ENCODE measurements around the gene TTBK1.

The TTBK1 gene

DNA sequence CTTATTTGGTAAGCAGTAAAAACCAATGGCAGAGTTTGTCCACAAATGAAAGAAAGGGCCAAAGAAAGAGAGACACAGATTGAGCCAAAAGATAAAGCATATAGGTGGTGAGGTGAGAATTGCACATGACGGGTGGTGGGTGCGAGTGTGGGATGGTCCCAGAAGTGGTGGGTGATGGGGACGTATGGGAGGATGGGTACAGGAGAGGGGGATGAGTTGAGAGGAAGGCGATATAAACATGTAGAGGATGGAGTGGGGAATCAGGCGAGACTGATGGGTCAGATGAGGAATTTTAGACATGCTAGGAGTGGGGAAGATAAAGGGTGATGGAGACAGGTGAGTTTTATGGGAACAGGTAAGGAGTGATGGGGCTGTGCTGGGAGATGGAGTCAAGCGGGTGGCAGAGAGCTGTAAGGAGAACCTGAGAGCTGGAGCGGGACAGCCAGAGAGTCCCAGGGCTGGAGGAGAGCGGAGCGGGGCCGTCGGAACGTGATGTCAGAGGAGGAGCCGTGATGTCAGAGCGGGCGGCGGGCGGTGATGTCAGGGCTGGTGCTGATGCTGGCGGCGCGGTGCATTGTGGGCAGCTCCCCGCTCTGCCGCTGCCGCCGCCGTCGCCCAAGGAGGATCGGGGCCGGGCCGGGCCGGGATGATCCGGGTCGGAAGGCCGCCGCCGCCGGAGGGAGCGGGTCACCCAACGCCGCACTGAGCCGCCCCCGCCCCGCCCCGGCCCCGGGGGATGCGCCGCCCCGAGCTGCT is at the start of gene TTBK1:
TSS of gene TTBK1 (plus strand) at position 574 of the 756 bp plus-strand sequence. CDS start 3,180 bp downstream, outside the sequence.
- no peak for DNase-seq (ENCODE audit: low read depth)
- H3K4me3 ChIP-seq (ENCODE audit: low read depth, low read length): no peak within 1 kb of the TSS

GRCh38 chr6:43193929-43194328 is 49.4 kb upstream of the TTBK1 start:
- no peak overlapping the region for H3K4me3 ChIP-seq (ENCODE audit: low read depth, low read length)
- no peak for DNase-seq (ENCODE audit: low read depth)
- no peak for TF ChIP-seq POLR2A (IDR thresholded peaks at IDR 0.05; ENCODE audit: extremely low read depth, insufficient read length)
- TF ChIP-seq MAX (IDR thresholded peaks at IDR 0.05; ENCODE audit: low read depth, low read length): no peak
- TF ChIP-seq CTCF (IDR thresholded peaks at IDR 0.05; ENCODE audit: low read depth, low read length): no peak
- TF ChIP-seq MYC (IDR thresholded peaks at IDR 0.05; ENCODE audit: low read depth, low read length): no peak

More for the DNA sequence above, at the start of gene TTBK1:
- TF ChIP-seq MAX (IDR thresholded peaks at IDR 0.05; ENCODE audit: low read depth, low read length) (no peak), POLR2A (IDR thresholded peaks at IDR 0.05; ENCODE audit: extremely low read depth, insufficient read length) (no peak), MYC (IDR thresholded peaks at IDR 0.05; ENCODE audit: low read depth, low read length) (no peak), CTCF (IDR thresholded peaks at IDR 0.05; ENCODE audit: low read depth, low read length) (no peak)

DNA sequence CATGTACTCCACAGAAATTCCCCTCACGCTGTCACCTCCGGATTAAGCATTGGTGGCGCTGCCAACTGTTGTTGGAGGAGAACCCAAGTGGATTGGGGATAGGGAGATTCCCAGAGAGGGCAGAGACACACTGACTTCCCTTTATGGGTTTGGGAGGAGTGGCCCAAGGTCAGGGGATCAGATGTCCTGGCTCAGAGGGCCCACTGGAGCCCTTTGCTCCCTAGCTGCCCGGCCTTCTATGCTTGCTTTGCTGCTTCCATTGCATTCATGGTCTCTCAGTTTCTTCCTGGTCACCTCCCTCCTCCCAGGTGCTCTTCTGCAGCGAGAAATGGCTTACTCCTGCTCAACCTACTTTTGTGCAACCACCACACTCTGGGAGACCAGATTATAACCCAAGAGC is 46.9 kb upstream of the TTBK1 start:
- H3K4me3 ChIP-seq (ENCODE audit: low read depth, low read length): no peak overlapping the region
- no peak for DNase-seq (ENCODE audit: low read depth)
- TF ChIP-seq CTCF (IDR thresholded peaks at IDR 0.05; ENCODE audit: low read depth, low read length) (no peak), POLR2A (IDR thresholded peaks at IDR 0.05; ENCODE audit: extremely low read depth, insufficient read length) (no peak), MAX (IDR thresholded peaks at IDR 0.05; ENCODE audit: low read depth, low read length) (no peak), MYC (IDR thresholded peaks at IDR 0.05; ENCODE audit: low read depth, low read length) (no peak)

GRCh38 chr6:43199912-43200311 is 43.4 kb upstream of the TTBK1 start:
- no peak for TF ChIP-seq POLR2A (IDR thresholded peaks at IDR 0.05; ENCODE audit: extremely low read depth, insufficient read length)
- no peak for TF ChIP-seq MYC (IDR thresholded peaks at IDR 0.05; ENCODE audit: low read depth, low read length)
- no peak for TF ChIP-seq CTCF (IDR thresholded peaks at IDR 0.05; ENCODE audit: low read depth, low read length)
- no peak for TF ChIP-seq MAX (IDR thresholded peaks at IDR 0.05; ENCODE audit: low read depth, low read length)
- DNase-seq (ENCODE audit: low read depth): no peak

DNA sequence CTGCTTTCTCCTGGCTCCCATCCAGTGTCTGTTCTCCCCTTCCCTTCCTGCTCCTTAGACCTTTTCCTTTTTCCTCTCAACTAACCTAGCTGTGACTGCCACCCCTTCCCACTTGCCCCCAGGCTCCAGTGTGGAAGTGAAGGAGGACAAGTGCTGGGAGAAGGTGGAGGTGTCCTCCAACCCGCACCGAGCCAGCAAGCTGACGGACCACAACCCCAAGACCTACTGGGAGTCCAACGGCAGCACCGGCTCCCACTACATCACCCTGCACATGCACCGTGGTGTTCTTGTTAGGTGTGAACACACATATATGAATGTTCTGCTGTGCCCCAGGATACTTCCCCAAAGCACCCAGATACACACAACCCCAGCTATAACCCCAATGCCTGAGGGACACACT is 42.7 kb upstream of the TTBK1 start:
- H3K4me3 ChIP-seq (ENCODE audit: low read depth, low read length): no peak overlapping the region
- DNase-seq (ENCODE audit: low read depth): no peak
- no peak for TF ChIP-seq MAX (IDR thresholded peaks at IDR 0.05; ENCODE audit: low read depth, low read length)
- TF ChIP-seq CTCF (IDR thresholded peaks at IDR 0.05; ENCODE audit: low read depth, low read length): no peak
- TF ChIP-seq MYC (IDR thresholded peaks at IDR 0.05; ENCODE audit: low read depth, low read length): no peak
- TF ChIP-seq POLR2A (IDR thresholded peaks at IDR 0.05; ENCODE audit: extremely low read depth, insufficient read length): no peak

More at GRCh38 chr6:43199912-43200311, 43.4 kb upstream of the TTBK1 start:
- no peak overlapping the region for H3K4me3 ChIP-seq (ENCODE audit: low read depth, low read length)
